Measurements from ENCODE around the gene STK25.

STK25 gene

DNA sequence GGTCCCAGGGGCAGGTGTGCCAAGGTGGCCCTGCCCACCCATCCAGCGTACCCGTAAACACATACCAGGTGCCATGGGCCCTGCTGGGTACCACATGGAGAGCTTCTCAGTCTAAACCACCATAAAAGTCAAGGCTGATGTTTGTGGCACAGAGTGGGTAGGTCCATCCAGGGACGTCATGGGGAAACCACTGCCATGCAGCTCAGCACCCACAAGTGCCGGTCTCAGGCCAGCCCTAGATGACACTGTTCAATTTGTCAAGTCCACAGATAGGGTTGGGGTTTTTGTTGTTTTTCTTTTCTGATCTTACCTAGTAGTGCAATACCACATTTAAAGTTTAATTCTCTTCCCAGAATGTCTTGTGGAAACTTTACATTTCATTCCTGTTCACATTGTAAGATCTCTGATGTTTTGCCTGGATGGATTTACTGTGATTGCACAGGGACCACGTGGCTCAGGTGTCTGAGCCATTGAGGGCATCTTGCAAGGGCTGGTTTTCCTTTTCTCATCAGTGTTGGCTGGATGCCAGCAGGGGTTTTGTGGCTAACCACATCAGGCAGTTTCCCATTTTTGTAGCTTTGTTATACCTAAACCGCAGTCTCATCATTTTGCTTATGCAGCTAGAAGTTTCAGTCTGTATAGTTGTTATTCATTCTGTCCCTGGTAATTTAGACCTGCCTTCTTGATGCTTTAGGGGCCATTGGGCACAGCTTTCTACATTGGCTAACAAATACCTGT, 64.7 kb downstream of the STK25 start:
- H3K27ac ChIP-seq: no peak overlapping the region
- no peak for DNase-seq (ENCODE audit: low spot score)
- TF ChIP-seq, protein P1, sequence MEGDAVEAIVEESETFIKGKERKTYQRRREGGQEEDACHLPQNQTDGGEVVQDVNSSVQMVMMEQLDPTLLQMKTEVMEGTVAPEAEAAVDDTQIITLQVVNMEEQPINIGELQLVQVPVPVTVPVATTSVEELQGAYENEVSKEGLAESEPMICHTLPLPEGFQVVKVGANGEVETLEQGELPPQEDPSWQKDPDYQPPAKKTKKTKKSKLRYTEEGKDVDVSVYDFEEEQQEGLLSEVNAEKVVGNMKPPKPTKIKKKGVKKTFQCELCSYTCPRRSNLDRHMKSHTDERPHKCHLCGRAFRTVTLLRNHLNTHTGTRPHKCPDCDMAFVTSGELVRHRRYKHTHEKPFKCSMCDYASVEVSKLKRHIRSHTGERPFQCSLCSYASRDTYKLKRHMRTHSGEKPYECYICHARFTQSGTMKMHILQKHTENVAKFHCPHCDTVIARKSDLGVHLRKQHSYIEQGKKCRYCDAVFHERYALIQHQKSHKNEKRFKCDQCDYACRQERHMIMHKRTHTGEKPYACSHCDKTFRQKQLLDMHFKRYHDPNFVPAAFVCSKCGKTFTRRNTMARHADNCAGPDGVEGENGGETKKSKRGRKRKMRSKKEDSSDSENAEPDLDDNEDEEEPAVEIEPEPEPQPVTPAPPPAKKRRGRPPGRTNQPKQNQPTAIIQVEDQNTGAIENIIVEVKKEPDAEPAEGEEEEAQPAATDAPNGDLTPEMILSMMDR (IDR thresholded peaks at IDR 0.05): no peak
- no peak overlapping the region for H3K4me3 ChIP-seq
